ENCODE data around the gene BHLHE23.

Gene BHLHE23

DNA sequence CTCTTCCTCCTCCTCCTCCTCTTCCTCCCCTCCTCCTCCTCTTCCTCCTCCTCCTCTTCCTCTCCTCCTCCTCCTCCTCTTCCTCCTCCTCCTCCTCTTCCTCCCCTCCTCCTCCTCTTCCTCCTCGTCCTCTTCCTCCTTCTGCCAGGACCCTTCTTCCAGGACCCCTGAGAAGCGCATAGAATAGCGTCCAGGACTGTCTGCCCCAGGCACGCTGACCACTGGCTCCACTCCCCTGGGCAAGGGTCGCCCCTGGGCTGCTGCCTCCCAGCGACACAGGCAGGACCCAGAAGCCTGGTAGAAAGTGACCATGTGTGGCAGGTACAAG, 42.4 kb upstream of the BHLHE23 start:
- Histone ChIP-seq H3K27me3 (ENCODE audit: insufficient read depth, low read depth, severe bottlenecking) (no peaks in the 10 kb centered on the region), H3K27ac (no peak overlapping the region), H3K36me3 (no peaks in the 10 kb centered on the region), H3K4me3 (ENCODE audit: low read depth, low read length) (no peak overlapping the region), H3K9me3 (ENCODE audit: severe bottlenecking) (no peaks in the 10 kb centered on the region)
- DNase-seq: no peak
- TF ChIP-seq, protein P1, sequence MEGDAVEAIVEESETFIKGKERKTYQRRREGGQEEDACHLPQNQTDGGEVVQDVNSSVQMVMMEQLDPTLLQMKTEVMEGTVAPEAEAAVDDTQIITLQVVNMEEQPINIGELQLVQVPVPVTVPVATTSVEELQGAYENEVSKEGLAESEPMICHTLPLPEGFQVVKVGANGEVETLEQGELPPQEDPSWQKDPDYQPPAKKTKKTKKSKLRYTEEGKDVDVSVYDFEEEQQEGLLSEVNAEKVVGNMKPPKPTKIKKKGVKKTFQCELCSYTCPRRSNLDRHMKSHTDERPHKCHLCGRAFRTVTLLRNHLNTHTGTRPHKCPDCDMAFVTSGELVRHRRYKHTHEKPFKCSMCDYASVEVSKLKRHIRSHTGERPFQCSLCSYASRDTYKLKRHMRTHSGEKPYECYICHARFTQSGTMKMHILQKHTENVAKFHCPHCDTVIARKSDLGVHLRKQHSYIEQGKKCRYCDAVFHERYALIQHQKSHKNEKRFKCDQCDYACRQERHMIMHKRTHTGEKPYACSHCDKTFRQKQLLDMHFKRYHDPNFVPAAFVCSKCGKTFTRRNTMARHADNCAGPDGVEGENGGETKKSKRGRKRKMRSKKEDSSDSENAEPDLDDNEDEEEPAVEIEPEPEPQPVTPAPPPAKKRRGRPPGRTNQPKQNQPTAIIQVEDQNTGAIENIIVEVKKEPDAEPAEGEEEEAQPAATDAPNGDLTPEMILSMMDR (IDR thresholded peaks at IDR 0.05; ENCODE audit: low read depth, low read length): no peak

DNA sequence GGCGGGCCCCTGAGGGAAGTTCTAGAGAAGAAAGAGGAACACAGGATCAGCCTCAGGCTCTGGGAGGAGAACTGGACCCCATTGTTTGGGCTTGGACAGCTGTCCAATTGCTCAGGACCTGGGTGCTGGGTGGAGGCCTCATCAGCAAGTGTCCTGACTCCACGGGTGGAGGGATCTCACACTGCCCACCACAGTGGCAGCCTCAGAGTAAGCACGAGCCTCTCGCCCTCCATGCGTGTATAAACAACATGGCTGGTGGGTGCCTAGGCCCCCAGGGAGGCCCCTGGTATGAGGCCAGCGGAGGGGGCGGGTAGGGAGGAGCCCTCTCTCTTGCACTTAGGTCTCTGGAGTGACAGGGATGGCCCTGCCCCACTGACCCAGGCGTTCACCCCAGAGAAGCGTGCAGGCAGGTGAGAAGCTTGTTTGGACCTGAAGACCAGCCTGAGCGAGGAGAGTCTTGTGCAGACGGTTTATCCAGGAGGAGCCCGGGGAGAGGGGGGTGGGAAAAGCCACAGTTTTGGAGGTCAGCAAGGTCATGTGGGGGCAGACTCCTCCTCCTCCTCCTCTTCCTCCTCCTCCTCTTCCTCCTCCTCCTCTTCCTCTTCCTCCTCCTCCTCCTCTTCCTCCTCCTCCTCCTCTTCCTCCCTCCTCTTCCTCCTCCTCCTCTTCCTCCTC, 41.9 kb upstream of the BHLHE23 start:
- no peaks in the 10 kb centered on the region for H3K27me3 ChIP-seq (ENCODE audit: insufficient read depth, low read depth, severe bottlenecking)

DNA sequence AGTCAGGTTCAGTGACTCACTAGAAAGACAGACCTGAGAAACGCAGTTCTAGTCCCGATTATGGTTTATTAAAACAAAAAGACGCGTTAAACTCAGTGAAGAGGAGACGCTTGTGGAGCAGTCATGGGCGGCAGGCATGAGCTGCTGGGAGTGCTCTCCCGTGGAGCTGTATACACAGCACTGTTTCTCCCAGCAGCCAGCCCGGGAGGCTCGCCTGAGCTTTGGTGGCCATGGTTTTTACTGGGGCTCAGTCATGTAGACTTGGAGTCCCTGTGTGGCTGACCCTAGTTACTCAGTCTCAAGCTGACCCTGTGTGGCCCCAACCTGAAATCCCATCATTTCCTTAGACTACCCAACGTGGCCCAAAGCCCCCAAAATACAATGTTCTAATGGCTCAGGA, 41.2 kb upstream of the BHLHE23 start:
- DNase-seq: no peak
- no peaks in the 10 kb centered on the region for H3K36me3 ChIP-seq
- no peak overlapping the region for H3K27ac ChIP-seq
- TF ChIP-seq, protein P1 (IDR thresholded peaks at IDR 0.05; ENCODE audit: low read depth, low read length): no peak
- H3K9me3 ChIP-seq (ENCODE audit: severe bottlenecking): no peaks in the 10 kb centered on the region
- H3K4me3 ChIP-seq (ENCODE audit: low read depth, low read length): no peak overlapping the region
- H3K27me3 ChIP-seq (ENCODE audit: insufficient read depth, low read depth, severe bottlenecking): no peaks in the 10 kb centered on the region

More for the DNA sequence above, 41.9 kb upstream of the BHLHE23 start:
- DNase-seq: no peak
- H3K27ac ChIP-seq: no peak overlapping the region
- TF ChIP-seq, protein P1 (IDR thresholded peaks at IDR 0.05; ENCODE audit: low read depth, low read length): no peak
- no peak overlapping the region for H3K4me3 ChIP-seq (ENCODE audit: low read depth, low read length)
- H3K36me3 ChIP-seq: no peaks in the 10 kb centered on the region
- H3K9me3 ChIP-seq (ENCODE audit: severe bottlenecking): no peaks in the 10 kb centered on the region

DNA sequence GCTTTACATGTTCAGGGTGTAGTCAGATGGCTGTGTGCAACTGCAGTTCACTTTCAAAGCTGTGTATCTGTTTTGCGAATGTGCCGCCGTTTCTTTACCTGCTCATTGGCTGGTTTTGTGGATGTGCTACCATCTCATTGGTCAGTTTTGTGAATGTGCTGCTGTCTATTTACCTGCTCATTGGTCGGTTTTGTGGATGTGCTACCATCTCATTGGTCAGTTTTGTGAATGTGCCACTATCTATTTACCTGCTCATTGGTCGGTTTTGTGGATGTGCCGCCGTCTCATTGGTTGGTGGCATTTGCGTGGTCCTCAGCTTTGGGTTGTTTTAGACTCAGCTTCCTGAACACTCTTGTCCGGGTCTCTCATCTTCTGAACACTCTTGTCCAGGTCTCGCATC, 40.5 kb upstream of the BHLHE23 start:
- no peak overlapping the region for H3K4me3 ChIP-seq (ENCODE audit: low read depth, low read length)
- TF ChIP-seq, protein P1 (IDR thresholded peaks at IDR 0.05; ENCODE audit: low read depth, low read length): no peak
- H3K36me3 ChIP-seq: no peaks in the 10 kb centered on the region
- H3K27me3 ChIP-seq (ENCODE audit: insufficient read depth, low read depth, severe bottlenecking): no peaks in the 10 kb centered on the region
- no peak overlapping the region for H3K27ac ChIP-seq
- no peak for DNase-seq
- no peaks in the 10 kb centered on the region for H3K9me3 ChIP-seq (ENCODE audit: severe bottlenecking)

DNA sequence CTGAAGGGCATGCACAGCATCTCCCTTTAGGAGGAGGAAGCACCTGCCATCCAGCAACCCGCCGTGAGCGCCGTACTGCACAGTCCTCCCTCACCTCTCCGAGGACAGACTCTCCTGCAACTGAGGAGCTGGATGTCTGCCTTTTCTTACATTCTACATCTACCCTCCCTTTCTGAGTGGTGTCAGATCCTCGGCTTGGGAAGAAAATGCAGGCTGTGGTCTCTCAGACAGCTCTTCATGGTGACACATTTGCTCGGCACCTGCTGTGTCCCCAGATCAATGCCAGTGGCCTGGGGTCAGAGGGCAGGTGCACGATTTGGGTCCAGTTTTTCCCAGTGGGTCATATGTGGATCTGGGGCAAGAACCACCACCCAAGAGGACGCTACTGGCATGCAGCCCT, 40.1 kb upstream of the BHLHE23 start:
- TF ChIP-seq, protein P1 (IDR thresholded peaks at IDR 0.05; ENCODE audit: low read depth, low read length): no peak

DNA sequence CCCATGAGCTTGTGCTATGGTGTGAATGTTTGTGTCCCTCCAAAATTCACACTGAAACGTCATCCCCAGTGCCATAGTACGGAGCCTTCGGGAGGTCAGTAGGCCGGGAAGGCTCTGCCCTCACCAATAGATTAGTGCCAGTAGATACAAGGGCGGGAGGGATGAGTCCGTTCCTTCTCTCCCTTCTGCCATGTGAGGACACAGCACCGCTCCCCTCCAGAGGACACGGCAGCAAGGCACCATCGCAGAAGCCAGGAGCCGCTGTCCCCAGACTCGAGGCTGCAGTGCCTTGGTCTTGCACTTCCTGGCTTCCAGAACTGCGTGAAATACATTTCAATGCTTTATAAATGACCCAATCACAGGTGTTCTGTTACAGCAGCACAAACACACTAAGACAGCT, 39.2 kb upstream of the BHLHE23 start:
- no peaks in the 10 kb centered on the region for H3K27me3 ChIP-seq (ENCODE audit: insufficient read depth, low read depth, severe bottlenecking)
- H3K36me3 ChIP-seq: no peaks in the 10 kb centered on the region
- H3K9me3 ChIP-seq (ENCODE audit: severe bottlenecking): no peaks in the 10 kb centered on the region
- H3K4me3 ChIP-seq (ENCODE audit: low read depth, low read length): no peak overlapping the region
- no peak overlapping the region for H3K27ac ChIP-seq
- TF ChIP-seq, protein P1 (IDR thresholded peaks at IDR 0.05; ENCODE audit: low read depth, low read length): no peak
- DNase-seq: no peak

More for the DNA sequence above, 40.1 kb upstream of the BHLHE23 start:
- Histone ChIP-seq H3K27ac (no peak overlapping the region), H3K9me3 (ENCODE audit: severe bottlenecking) (no peaks in the 10 kb centered on the region), H3K36me3 (no peaks in the 10 kb centered on the region), H3K27me3 (ENCODE audit: insufficient read depth, low read depth, severe bottlenecking) (no peaks in the 10 kb centered on the region), H3K4me3 (ENCODE audit: low read depth, low read length) (no peak overlapping the region)
- DNase-seq: no peak
